Activated CD4-positive, alpha-beta T cell treated with anti-CD3 and anti-CD28 coated beads, Interleukin-2, Interleukin-6, amounts not matched to agents 100 ng/mL and 50 ng/mL, durations not matched to agents 16 hours and 8 hours (primary cell): ENCODE measurements around the gene ERC2.
"Not testable (repeated sequence)": the region's sequence is repeated elsewhere in the genome, so short reads cannot be mapped to it uniquely, and the experiment has no call there.

Source experiments
- DNase-seq: peaks from one replicate; pipeline ENCODE4 v3.0.0-alpha.2; 2020

The ERC2 gene

GRCh38 chr3:56115199-56115598, 353.1 kb downstream of the ERC2 start:
- DNase-seq: no peak

- DNase-seq: no peak
These were observed 354.4 kb downstream of the ERC2 start for GRCh38 chr3:56113908-56114307.

GRCh38 chr3:56113231-56113630, 355.0 kb downstream of the ERC2 start:
- DNase-seq: no peak

GRCh38 chr3:56111606-56112304, 356.5 kb downstream of the ERC2 start:
- no peak for DNase-seq

GRCh38 chr3:56110886-56111285, 357.4 kb downstream of the ERC2 start:
- DNase-seq: no peak

GRCh38 chr3:56107157-56107556, 361.1 kb downstream of the ERC2 start:
- no peak for DNase-seq

- no peak for DNase-seq
These were observed 366.2 kb downstream of the ERC2 start for GRCh38 chr3:56102032-56102431.

- no peak for DNase-seq
These were observed 366.7 kb downstream of the ERC2 start for GRCh38 chr3:56101576-56101975.

GRCh38 chr3:56096999-56097398, 371.3 kb downstream of the ERC2 start:
- DNase-seq: no peak

- DNase-seq: no peak
These were observed 374.1 kb downstream of the ERC2 start for GRCh38 chr3:56094170-56094569.

- no peak for DNase-seq
These were observed 378.5 kb downstream of the ERC2 start for GRCh38 chr3:56089739-56090138.

- DNase-seq: no peak
These were observed 380.7 kb downstream of the ERC2 start for GRCh38 chr3:56087451-56088053.

GRCh38 chr3:56086355-56086754, 381.9 kb downstream of the ERC2 start:
- no peak for DNase-seq

- DNase-seq: no peak
These were observed 387.0 kb downstream of the ERC2 start for GRCh38 chr3:56081246-56081645.

- DNase-seq: no peak
These were observed 391.5 kb downstream of the ERC2 start for GRCh38 chr3:56076746-56077145.

- DNase-seq: no peak
These were observed 393.2 kb downstream of the ERC2 start for GRCh38 chr3:56075089-56075488.

GRCh38 chr3:56069766-56070165, 398.5 kb downstream of the ERC2 start:
- DNase-seq: no peak

- DNase-seq: not testable (repeated sequence)
These were observed 401.9 kb downstream of the ERC2 start for GRCh38 chr3:56066405-56066804.

- DNase-seq: no peak
These were observed 403.6 kb downstream of the ERC2 start for GRCh38 chr3:56064684-56065083.

GRCh38 chr3:56061279-56061626, 407.0 kb downstream of the ERC2 start:
- DNase-seq: no peak

- DNase-seq: no peak
These were observed 407.6 kb downstream of the ERC2 start for GRCh38 chr3:56060521-56061278.

- DNase-seq: no peak
These were observed 408.5 kb downstream of the ERC2 start for GRCh38 chr3:56059731-56060130.

- no peak for DNase-seq
These were observed 412.3 kb downstream of the ERC2 start for GRCh38 chr3:56055951-56056350.

GRCh38 chr3:56055546-56055945, 412.7 kb downstream of the ERC2 start:
- DNase-seq: no peak
